A172 (cell line): ENCODE data around the gene ATP5MK. TPM values are rescaled to one million over a fixed set of nuclear protein-coding genes. Genes with fewer than 3 reads are reported as not detected.
"Not testable (repeated sequence)": the region's sequence is repeated elsewhere in the genome, so short reads cannot be mapped to it uniquely, and the experiment has no call there.

Experiments
- DNase-seq: peaks from one replicate; pipeline ENCODE4 v3.0.0-alpha.2; 2015; ENCODE audit warnings: low spot score
- total RNA-seq: library from RNA; depleted of rRNA; stranded (reverse); fragments of >200 nt; shearing (Covaris generic); gene quantifications from 2 replicates; pipeline ENCODE4 v1.2.3, GENCODE V29; 2014; rRNA removed

ATP5MK gene, protein sequence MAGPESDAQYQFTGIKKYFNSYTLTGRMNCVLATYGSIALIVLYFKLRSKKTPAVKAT
- 854 and 1,006 TPM in 2 replicates for total RNA-seq

DNA sequence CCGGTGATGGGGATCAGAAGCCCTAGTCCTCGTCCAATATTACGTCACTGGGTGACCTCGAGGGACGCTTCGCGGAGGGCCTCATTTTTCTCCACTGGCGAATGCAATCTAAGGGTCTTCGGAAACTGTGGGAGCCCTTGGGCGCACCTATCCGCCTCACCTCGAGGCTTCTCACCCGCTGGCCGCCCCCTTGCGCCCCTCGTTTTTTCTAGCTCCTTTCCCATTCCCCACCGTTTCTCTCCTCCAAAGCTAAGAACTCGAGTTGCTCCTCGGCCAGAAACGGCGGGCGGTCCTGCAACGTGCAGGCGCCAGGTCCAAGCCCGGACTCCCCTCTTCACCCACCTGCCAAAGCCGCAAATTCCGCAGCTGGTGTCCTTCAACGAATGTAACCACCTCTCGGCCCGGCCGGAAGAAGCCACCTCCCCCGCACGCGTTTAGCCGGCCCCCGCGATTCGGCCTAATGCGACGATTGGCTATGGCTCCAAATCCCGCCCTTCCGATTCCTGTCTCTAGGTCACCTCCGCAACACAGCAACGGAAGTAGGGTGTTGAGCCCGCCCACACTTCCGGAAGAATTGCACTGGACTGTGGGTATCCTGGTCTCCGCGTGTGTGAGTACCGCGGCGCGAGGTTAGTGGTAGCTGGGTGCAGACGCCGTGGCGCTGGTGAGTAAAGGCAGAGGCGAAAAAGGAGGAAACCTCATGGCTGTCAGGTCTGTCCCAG lies at the start of gene ATP5MK, which contains the start of gene PDCD11:
Gene ATP5MK (minus strand): TSS at position 409 of the 722 bp plus-strand sequence. CDS start 4,018 bp downstream, outside the sequence.
Gene PDCD11 (plus strand): TSS at position 560 of the 722 bp plus-strand sequence. CDS start 1,801 bp downstream, outside the sequence.
- DNase-seq = peak; percentile 99

- DNase-seq = no peak
Measured at GRCh38 chr10:103445366-103445765, 49.1 kb upstream of the ATP5MK start.

DNA sequence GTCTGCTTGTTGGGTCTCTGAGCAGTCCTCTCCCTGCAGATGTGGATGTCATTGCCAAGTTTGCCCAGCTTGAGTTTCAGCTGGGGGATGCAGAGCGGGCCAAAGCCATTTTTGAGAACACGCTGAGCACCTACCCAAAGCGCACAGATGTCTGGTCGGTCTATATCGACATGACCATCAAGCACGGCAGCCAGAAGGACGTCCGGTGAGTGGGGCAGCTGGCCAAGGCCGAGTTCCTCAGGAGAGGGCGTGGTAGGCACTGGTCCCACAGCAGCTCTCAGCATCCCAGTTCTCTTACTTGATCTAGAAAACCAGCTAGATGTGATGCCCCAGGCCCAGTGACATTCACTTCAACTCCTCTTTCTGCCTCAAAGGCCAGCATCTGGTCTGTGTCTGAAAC lies 48.2 kb upstream of the ATP5MK start:
- DNase-seq = no peak

GRCh38 chr10:103443475-103444185 lies 47.4 kb upstream of the ATP5MK start:
- no peak for DNase-seq

GRCh38 chr10:103442031-103442461 lies 45.8 kb upstream of the ATP5MK start:
- DNase-seq = peak; percentile 90

DNA sequence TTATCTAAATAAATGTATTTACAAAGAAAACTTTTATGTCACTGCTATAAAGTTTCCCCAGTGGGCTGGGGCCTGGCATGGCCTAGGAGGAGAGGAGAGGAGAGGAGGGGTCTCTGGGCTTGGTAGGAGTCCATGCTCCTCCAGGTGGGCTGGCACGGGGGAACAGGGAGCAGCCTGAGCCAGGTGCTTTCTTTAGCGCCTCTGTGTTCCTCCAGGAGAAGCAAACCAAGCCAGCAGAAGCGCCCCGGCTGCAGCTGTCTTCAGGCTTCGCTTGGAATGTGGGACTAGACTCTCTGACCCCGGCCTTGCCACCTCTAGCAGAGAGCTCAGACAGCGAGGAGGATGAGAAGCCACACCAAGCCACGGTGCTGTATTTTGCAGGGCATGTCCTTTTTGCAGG lies 45.3 kb upstream of the ATP5MK start:
- no peak for DNase-seq

- DNase-seq = no peak
Measured at GRCh38 chr10:103441206-103441605, 44.9 kb upstream of the ATP5MK start.

GRCh38 chr10:103440416-103440815 lies 44.1 kb upstream of the ATP5MK start:
- DNase-seq = no peak

DNA sequence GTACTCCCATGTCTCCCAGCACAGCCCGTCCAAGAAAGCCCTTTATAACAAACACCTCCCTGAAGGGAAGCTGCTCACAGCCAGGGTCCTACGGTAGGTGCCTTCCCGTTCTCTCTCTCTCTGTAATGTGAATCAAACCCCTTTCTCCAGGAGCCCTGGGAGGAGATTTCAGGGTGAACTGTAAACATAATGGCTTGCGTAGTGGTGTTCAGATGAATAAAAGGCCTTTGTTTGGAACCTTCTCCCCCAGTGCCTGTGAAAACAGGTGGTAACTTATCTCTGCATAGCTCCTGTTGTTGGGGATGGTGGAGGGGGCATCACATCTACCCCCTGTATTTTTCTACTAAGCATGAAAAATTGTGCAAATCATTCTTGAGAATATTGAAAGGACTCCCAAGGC lies 43.5 kb upstream of the ATP5MK start:
- DNase-seq = no peak

GRCh38 chr10:103433858-103434257 lies 37.6 kb upstream of the ATP5MK start:
- DNase-seq = no peak

DNA sequence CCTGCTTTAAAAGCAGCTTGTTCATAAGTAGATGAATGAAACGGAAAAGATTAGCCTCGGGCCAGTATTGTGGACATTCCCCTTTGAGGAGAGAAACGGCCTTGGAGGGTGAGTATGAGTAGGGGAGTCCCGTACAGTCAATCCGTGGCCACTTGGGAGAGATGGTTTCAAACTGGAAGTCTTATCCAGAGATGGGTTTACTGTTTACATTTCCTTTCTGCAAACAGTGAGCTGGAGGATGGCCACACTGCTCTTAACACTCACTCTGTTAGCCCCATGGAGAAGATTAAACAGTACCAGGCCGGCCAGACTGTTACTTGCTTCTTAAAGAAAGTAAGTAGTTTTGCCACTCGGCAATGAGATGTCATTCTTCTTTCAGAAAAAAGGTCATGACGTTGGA lies 35.6 kb upstream of the ATP5MK start:
- DNase-seq = no peak

GRCh38 chr10:103429647-103430046 lies 33.4 kb upstream of the ATP5MK start:
- DNase-seq = no peak

DNA sequence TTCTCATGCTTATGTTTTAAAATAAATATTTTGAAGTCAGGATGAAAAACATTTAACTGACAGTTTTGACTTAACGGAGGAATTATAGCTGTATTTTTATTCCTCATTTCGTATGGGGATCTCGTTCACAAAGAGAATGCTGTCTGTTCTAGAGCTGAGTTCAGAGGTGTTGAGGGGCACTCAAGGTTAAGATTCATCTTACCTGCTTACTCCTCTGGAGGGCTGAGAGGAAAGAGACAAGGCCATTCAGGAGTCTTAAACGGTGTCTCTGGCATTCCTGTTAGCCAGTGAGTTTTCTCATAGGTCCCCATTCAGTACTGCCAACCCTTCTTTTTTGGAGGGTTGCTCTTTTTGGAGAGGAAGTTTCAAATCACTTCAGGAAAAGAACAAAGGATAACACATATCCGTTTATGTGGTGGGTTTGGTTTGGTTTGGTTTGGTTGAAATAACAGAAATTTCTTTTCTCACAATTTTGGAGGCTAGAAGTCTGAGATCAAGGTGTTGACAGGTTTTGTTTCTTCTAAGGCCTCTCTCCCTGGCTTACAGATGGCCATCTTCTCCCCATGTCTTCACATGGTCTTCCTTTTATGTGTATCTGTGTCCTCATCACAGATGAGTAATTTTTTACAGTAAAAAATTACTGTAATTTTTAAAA lies 32.8 kb upstream of the ATP5MK start:
- no peak for DNase-seq

DNA sequence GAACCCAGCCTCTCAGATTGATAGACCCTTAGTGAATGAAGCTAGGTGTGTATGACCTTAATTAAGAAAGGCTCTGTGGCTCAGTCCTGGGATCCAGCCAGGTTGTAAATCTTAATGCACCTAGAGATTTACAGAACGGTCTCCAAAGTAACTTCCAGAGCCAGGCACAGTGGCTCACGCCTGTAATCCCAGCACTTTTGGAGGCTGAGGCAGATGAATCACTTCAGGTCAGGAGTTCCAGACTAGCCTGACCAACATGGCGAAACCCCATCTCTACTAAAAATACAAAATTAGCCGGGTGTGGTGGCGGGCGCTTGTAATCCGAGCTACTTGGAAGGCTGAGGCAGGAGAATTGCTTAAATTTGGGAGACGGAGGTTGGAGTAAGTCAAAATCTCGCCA lies 31.6 kb upstream of the ATP5MK start:
- DNase-seq = no peak

DNA sequence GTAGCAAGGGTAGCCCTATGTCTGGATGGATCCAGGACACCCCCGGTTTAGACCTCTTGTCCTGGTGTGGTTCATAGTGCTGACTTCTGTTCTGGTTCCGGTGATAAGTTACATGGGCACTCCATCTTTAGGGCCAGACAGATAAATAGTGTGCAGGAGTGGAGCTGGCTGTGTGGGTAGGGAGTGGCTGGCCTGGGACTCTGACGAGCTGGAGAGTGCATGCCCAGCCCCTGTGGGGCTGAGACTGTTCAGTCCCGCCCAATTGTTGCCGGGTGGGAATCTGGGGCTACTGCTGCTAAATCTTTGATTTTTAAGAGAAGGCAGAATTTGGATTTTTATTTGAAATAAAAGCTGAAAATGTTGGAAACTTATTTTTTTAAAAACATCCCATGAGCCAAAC lies 27.5 kb upstream of the ATP5MK start:
- no peak for DNase-seq

GRCh38 chr10:103419101-103419500 lies 22.8 kb upstream of the ATP5MK start:
- DNase-seq = no peak

DNA sequence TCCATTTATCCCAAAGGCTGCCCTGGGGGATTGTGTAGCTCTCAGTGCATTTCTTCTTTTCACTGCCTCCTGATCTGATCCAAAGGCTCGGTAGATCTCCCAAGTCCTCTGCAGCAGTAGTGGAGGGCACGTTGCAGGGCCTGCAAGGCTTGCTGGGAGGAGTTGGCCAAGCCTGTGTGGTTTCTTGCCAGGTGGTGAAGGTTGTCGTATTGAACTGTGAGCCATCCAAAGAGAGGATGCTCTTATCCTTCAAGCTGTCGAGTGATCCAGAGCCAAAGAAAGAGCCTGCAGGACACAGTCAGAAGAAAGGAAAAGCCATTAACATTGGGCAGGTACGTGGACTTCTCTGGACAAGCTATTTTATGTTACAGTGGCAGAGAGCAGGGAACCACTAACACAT lies 21.3 kb upstream of the ATP5MK start:
- no peak for DNase-seq

GRCh38 chr10:103417148-103417469 lies 20.8 kb upstream of the ATP5MK start:
- not testable (repeated sequence) for DNase-seq

- peak; percentile 59 for DNase-seq
Measured at GRCh38 chr10:103416436-103417147, 20.3 kb upstream of the ATP5MK start.

- no peak for DNase-seq
Measured at GRCh38 chr10:103415581-103415980, 19.3 kb upstream of the ATP5MK start.

- DNase-seq = no peak
Measured at GRCh38 chr10:103413564-103413963, 17.3 kb upstream of the ATP5MK start.
